ENCODE data around the gene DNAH12. TPM values are rescaled to one million over a fixed set of nuclear protein-coding genes. Genes with fewer than 3 reads are reported as not detected.

Gene DNAH12
- total RNA-seq, 1 experiment from 2014 or later = not detected

- CTCF ChIA-PET = interaction anchor here (0.6 to 4.5 kb wide), 3 partner anchors 10 to 24 kb away, joined by 3 to 21 read pairs (median 3); no protein-coding TSS in a partner anchor
- no peak overlapping the region; the same call in 1 of the 2 replicates for H3K27ac Mint-ChIP-seq
Measured at GRCh38 chr3:57421336-57421735, 122.8 kb downstream of the DNAH12 start.

GRCh38 chr3:57420001-57420400 is 124.1 kb downstream of the DNAH12 start:
- Mint-ChIP-seq H3K27ac (no peak overlapping the region), H3K4me1 (peaks cover 6% of the 10 kb centered on the region), H3K27me3 (ENCODE audit: low read depth) (no peaks in the 10 kb centered on the region), H3K9me3 (peaks cover 3% of the 10 kb centered on the region; the same call in 1 of the 2 replicates), H3K36me3 (no peaks in the 10 kb centered on the region), H3K4me3 (no peak overlapping the region)
- ATAC-seq (no peak), DNase-seq (ENCODE audit: low spot score) (no peak)
- CTCF ChIA-PET = interaction anchor here (1.7 kb wide), 1 partner anchor 14 kb away, joined by 3 read pairs; no protein-coding TSS in a partner anchor
- TF ChIP-seq ZNF263 (CRISPR knock-in tag; IDR thresholded peaks at IDR 0.05; ENCODE audit: low read depth) (no peak), TP53 (CRISPR knock-in tag; IDR thresholded peaks at IDR 0.05) (no peak), ZBTB21 (CRISPR knock-in tag; IDR thresholded peaks at IDR 0.05; ENCODE audit: borderline replicate concordance) (no peak), NR1H2 (CRISPR knock-in tag; IDR thresholded peaks at IDR 0.05) (no peak), NR3C1 (CRISPR knock-in tag; conservative IDR thresholded peaks at IDR 0.05; ENCODE audit: low read depth) (no peak), ZBTB43 (CRISPR knock-in tag; IDR thresholded peaks at IDR 0.05) (no peak), ZNF317 (CRISPR knock-in tag; IDR thresholded peaks at IDR 0.05; ENCODE audit: borderline replicate concordance, low read depth) (no peak), ATF1 (CRISPR knock-in tag; IDR thresholded peaks at IDR 0.05) (no peak), ETV6 (CRISPR knock-in tag; IDR thresholded peaks at IDR 0.05) (no peak), FOXJ3 (CRISPR knock-in tag; IDR thresholded peaks at IDR 0.05; ENCODE audit: borderline replicate concordance) (no peak)
- POLR2A ChIA-PET = no interaction called here

More at GRCh38 chr3:57421336-57421735, 122.8 kb downstream of the DNAH12 start:
- Mint-ChIP-seq H3K36me3 (no peaks in the 10 kb centered on the region), H3K27me3 (ENCODE audit: low read depth) (no peaks in the 10 kb centered on the region), H3K9me3 (peaks cover 3% of the 10 kb centered on the region; the same call in 1 of the 2 replicates), H3K4me1 (peaks cover 6% of the 10 kb centered on the region), H3K4me3 (no peak overlapping the region)
- no peak for DNase-seq (ENCODE audit: low spot score)
- no peak for TF ChIP-seq SMAD3 (CRISPR knock-in tag; IDR thresholded peaks at IDR 0.05; ENCODE audit: borderline replicate concordance)
- no peak for TF ChIP-seq NFATC4 (CRISPR knock-in tag; IDR thresholded peaks at IDR 0.05)
- no peak for TF ChIP-seq JUN (CRISPR knock-in tag; IDR thresholded peaks at IDR 0.05)
- ATAC-seq = no peak
- POLR2A ChIA-PET = no interaction called here

GRCh38 chr3:57411715-57412114 is 132.4 kb downstream of the DNAH12 start:
- no peak overlapping the region for H3K4me3 Mint-ChIP-seq
- no peaks in the 10 kb centered on the region for H3K4me1 Mint-ChIP-seq
- no peaks in the 10 kb centered on the region for H3K27me3 Mint-ChIP-seq (ENCODE audit: low read depth)
- no peak for DNase-seq (ENCODE audit: low spot score)
- TF ChIP-seq CREB1 (CRISPR knock-in tag; IDR thresholded peaks at IDR 0.05) (no peak), FOXJ3 (CRISPR knock-in tag; IDR thresholded peaks at IDR 0.05; ENCODE audit: borderline replicate concordance) (no peak), SOX15 (CRISPR knock-in tag; IDR thresholded peaks at IDR 0.05) (no peak), RORB (CRISPR knock-in tag; IDR thresholded peaks at IDR 0.05) (no peak), CBFB (CRISPR knock-in tag; IDR thresholded peaks at IDR 0.05; ENCODE audit: low read depth) (no peak), GRHL2 (CRISPR knock-in tag; IDR thresholded peaks at IDR 0.05; ENCODE audit: insufficient replicate concordance, severe bottlenecking) (no peak), ZNF671 (CRISPR knock-in tag; IDR thresholded peaks at IDR 0.05) (no peak), MLX (CRISPR knock-in tag; IDR thresholded peaks at IDR 0.05) (no peak)
- H3K9me3 Mint-ChIP-seq = no peaks in the 10 kb centered on the region
- no peak overlapping the region for H3K27ac Mint-ChIP-seq
- ATAC-seq = no peak
- H3K36me3 Mint-ChIP-seq = no peaks in the 10 kb centered on the region
- ChIA-PET POLR2A (no interaction called here), CTCF (no interaction called here)

- CTCF ChIA-PET = no interaction called here
- no peak overlapping the region for H3K4me3 Mint-ChIP-seq
- H3K27me3 Mint-ChIP-seq (ENCODE audit: low read depth) = no peaks in the 10 kb centered on the region
- DNase-seq (ENCODE audit: low spot score) = no peak
- no peak for ATAC-seq
- H3K4me1 Mint-ChIP-seq = no peaks in the 10 kb centered on the region
- POLR2A ChIA-PET = no interaction called here
- no peaks in the 10 kb centered on the region for H3K9me3 Mint-ChIP-seq
- no peaks in the 10 kb centered on the region for H3K36me3 Mint-ChIP-seq
- no peak overlapping the region for H3K27ac Mint-ChIP-seq
- TF ChIP-seq E2F5 (CRISPR knock-in tag; IDR thresholded peaks at IDR 0.05) = no peak
- no peak for TF ChIP-seq ZNF532 (CRISPR knock-in tag; IDR thresholded peaks at IDR 0.05; ENCODE audit: borderline replicate concordance)
- no peak for TF ChIP-seq SMAD4 (CRISPR knock-in tag; IDR thresholded peaks at IDR 0.05)
- TF ChIP-seq IRF1 (CRISPR knock-in tag; IDR thresholded peaks at IDR 0.05) = no peak
- no peak for TF ChIP-seq CREB1 (CRISPR knock-in tag; IDR thresholded peaks at IDR 0.05)
Measured at GRCh38 chr3:57409471-57409870, 134.7 kb downstream of the DNAH12 start.
